Endothelial cell of umbilical vein (primary cell): ENCODE data around the gene LEUTX. TPM values are rescaled to one million over a fixed set of nuclear protein-coding genes. Genes with fewer than 3 reads are reported as not detected.

Experiments
- BruUV-seq: library from RNA; stranded (reverse); fragments of 400-500 nt; replicated peaks from 2 replicates; lab custom pipeline; 2021; lab: Mats Ljungman, UMichigan
- CTCF ChIA-PET: fragments of 300-600, 350-600 bp; sonication (Branson Sonifier 250); formaldehyde crosslinking; loops from one replicate; lab custom pipeline; 2021; ENCODE audit warnings: antibody characterized with exemption, inconsistent platforms; lab: Charles Lee
- POLR2A ChIA-PET: fragments of 300-600, 350-600 bp; sonication (Branson Sonifier 250); formaldehyde crosslinking; loops from one replicate; lab custom pipeline; 2021; ENCODE audit warnings: antibody characterized with exemption, inconsistent platforms; lab: Charles Lee
- DNase-seq: peaks from one replicate; pipeline ENCODE4 v3.0.0-alpha.2; 2011; ENCODE audit warnings: low read depth, low spot score
- FAIRE-seq: peaks from 2 replicates; lab custom pipeline; 2011; peaks lifted over from hg19 to GRCh38; lab: Jason Lieb, UNC
- H2AFZ ChIP-seq: 2 replicates; pipeline ENCODE4 v1.6.0; 2012; ENCODE audit warnings: low read depth, low read length, control low read depth, inconsistent platforms
- H3K27ac ChIP-seq: 2 replicates; pipeline ENCODE4 v1.5.1; 2011; ENCODE audit warnings: low read depth, mild to moderate bottlenecking, control low read depth, low read length, moderate library complexity; ENCODE audit not compliant: insufficient read depth
- H3K27me3 ChIP-seq, 2 experiments: 2 replicates each; pipeline versions ENCODE4 v1.6.0 to v1.6.1; 2011; ENCODE audit warnings: low read length in 2 of 2, mixed read lengths in 1 of 2; ENCODE audit not compliant: control insufficient read depth in 2 of 2, insufficient read depth in 2 of 2
- H3K36me3 ChIP-seq, 2 experiments: 2 replicates in 1 of 2; 3 replicates in 1 of 2; pipeline ENCODE4 v1.5.1; 2011; ENCODE audit warnings: low read length in 2 of 2, mild to moderate bottlenecking in 1 of 2, moderate library complexity in 1 of 2; ENCODE audit not compliant: control insufficient read depth in 2 of 2, insufficient read depth in 2 of 2; ENCODE audit errors: extremely low read depth in 1 of 2
- H3K4me1 ChIP-seq: 3 replicates; pipeline ENCODE4 v1.5.1; 2011; ENCODE audit warnings: mild to moderate bottlenecking, low read length; ENCODE audit not compliant: control insufficient read depth, insufficient read depth; ENCODE audit errors: extremely low read depth
- H3K4me2 ChIP-seq: 2 replicates; pipeline ENCODE4 v1.6.1; 2011; ENCODE audit warnings: low read length, control low read depth, mixed read lengths; ENCODE audit not compliant: insufficient read depth
- H3K4me3 ChIP-seq, 3 experiments: fragments of 200-600 bp in 1 of 3; sonication (generic), shearing (Covaris generic) in 1 of 3; replicated peaks in 1 of 3; 2 replicates each; pipeline ENCODE4 v1.5.1; 2011 to 2016; ENCODE audit warnings: control low read depth in 3 of 3, low read length in 3 of 3, mild to moderate bottlenecking in 2 of 3, inconsistent platforms in 1 of 3, low read depth in 1 of 3, moderate library complexity in 1 of 3; ENCODE audit not compliant: insufficient read depth in 1 of 3
- H3K79me2 ChIP-seq: 2 replicates; pipeline ENCODE4 v1.6.0; 2012; ENCODE audit warnings: low read length, inconsistent platforms; ENCODE audit not compliant: control insufficient read depth, insufficient read depth
- H3K9ac ChIP-seq: replicated peaks from 2 replicates; pipeline ENCODE3; 2011; ENCODE audit warnings: low read length, control low read depth; ENCODE audit not compliant: insufficient read depth; ENCODE audit errors: extremely low read depth
- H3K9me1 ChIP-seq: replicated peaks from 3 replicates; pipeline ENCODE4 v1.6.0; 2011; ENCODE audit warnings: mild to moderate bottlenecking, low read length; ENCODE audit not compliant: control insufficient read depth, insufficient read depth; ENCODE audit errors: extremely low read depth
- H3K9me3 ChIP-seq: replicated peaks from 2 replicates; pipeline ENCODE4 v1.5.1; 2012; ENCODE audit warnings: low read length, inconsistent platforms; ENCODE audit not compliant: control insufficient read depth, insufficient read depth
- H4K20me1 ChIP-seq: replicated peaks from 2 replicates; pipeline ENCODE3; 2011; ENCODE audit warnings: mild to moderate bottlenecking, low read length; ENCODE audit not compliant: control insufficient read depth, insufficient read depth; ENCODE audit errors: extremely low read depth
- EZH2 ChIP-seq: IDR thresholded peaks from 2 replicates; pipeline ENCODE4 v1.6.1; 2012; ENCODE audit warnings: borderline replicate concordance, low read depth, mild to moderate bottlenecking, moderate library complexity, low read length, inconsistent platforms; ENCODE audit not compliant: severe bottlenecking
- FOS ChIP-seq: IDR thresholded peaks from 2 replicates; pipeline ENCODE4 v1.6.1; 2011; ENCODE audit warnings: mild to moderate bottlenecking, low read length, moderate library complexity, borderline replicate concordance; ENCODE audit not compliant: insufficient read depth
- GATA2 ChIP-seq: IDR thresholded peaks from 2 replicates; pipeline ENCODE4 v1.7.0; 2011; ENCODE audit warnings: low read depth, mild to moderate bottlenecking, moderate library complexity, mixed read lengths, low read length; ENCODE audit not compliant: insufficient read length, insufficient read depth
- JUN ChIP-seq: IDR thresholded peaks from 2 replicates; pipeline ENCODE4 v1.6.1; 2011; ENCODE audit warnings: borderline replicate concordance, low read depth; ENCODE audit not compliant: insufficient read length, insufficient read depth
- MYC ChIP-seq: IDR thresholded peaks from one replicate; pipeline ENCODE4 v1.6.1; 2011; ENCODE audit warnings: mild to moderate bottlenecking, low read depth, low read length
- POLR2A ChIP-seq: IDR thresholded peaks from 2 replicates; pipeline ENCODE4 v1.6.1; 2012; ENCODE audit warnings: low read depth, mild to moderate bottlenecking, control low read depth, low read length
- POLR2AphosphoS5 ChIP-seq: IDR thresholded peaks from 2 replicates; pipeline ENCODE4 v1.6.1; 2012; ENCODE audit warnings: low read depth, mild to moderate bottlenecking, control low read depth, low read length, moderate library complexity; ENCODE audit not compliant: insufficient read depth
- dilution Hi-C: fragments of 300-500 bp; cut with MboI; formaldehyde crosslinking; loops from one replicate; pipeline ENCODE4 v1.15.0; 2019; ENCODE audit warnings: low sequenced_read_pairs; ENCODE audit not compliant: extremely low pct_ligation_motif_present
- intact Hi-C: fragments of 100-400 bp; cut with micrococcal nuclease; formaldehyde crosslinking; loops from one replicate; pipeline ENCODE4 v1.10.0; 2022
- polyA plus RNA-seq, 4 experiments: library from polyadenylated mRNA; depleted of rRNA in 3 of 4; stranded (reverse) in 3 of 4; unstranded in 1 of 4; fragments of >200 nt; gene quantifications; 2 replicates each; pipeline versions ENCODE4 v1.2.1 to v1.2.3, GENCODE V29; 2011 to 2012; ENCODE audit warnings: missing spikeins in 1 of 4
- total RNA-seq: library from RNA; stranded (reverse); gene quantifications from 2 replicates; pipeline ENCODE4 v1.2.3, GENCODE V29; 2021
- TF ChIP-seq, protein P1 (sequence below): IDR thresholded peaks from 2 replicates; pipeline ENCODE4 v1.6.1; 2011; ENCODE audit not compliant: insufficient read depth, insufficient read length
- TF ChIP-seq, protein P2 (sequence below), 2 donors: IDR thresholded peaks; 1 replicate in 1 of 2; 2 replicates in 1 of 2; pipeline ENCODE4 v1.5.1; 2011; ENCODE audit warnings: low read length in 2 of 2, mild to moderate bottlenecking in 2 of 2, moderate library complexity in 2 of 2, control low read depth in 1 of 2, inconsistent platforms in 1 of 2, low read depth in 1 of 2; ENCODE audit not compliant: insufficient read depth in 1 of 2; ENCODE audit errors: extremely low read depth in 1 of 2

The LEUTX gene
- total and polyA plus RNA-seq, 2 donors (not counting 3 experiments of a cell fraction or from before 2014, with no cell fraction given), result not detected

DNA sequence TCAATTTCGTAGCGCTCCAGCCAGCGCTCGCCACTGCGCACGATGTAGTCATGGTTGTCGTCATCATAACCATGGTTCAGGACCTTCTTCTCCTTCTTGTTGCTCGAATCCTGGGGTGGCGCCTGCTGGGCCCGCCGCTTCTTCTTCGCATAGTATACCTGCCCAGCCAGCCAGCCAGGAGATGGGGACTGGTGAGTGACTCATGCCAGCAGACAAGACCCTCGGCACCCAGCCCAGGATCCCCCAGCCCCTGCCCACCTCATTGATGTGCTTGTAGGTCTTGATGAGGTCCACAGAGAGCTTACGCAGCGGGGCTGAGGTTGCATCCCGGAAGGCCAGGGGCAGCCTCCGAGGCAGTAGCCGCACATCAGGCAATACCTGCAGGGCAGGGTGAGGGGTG is 51.8 kb downstream of the LEUTX start:
- TF ChIP-seq, protein P1, sequence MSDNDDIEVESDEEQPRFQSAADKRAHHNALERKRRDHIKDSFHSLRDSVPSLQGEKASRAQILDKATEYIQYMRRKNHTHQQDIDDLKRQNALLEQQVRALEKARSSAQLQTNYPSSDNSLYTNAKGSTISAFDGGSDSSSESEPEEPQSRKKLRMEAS, result no peak
- no peak for TF ChIP-seq MYC
- TF ChIP-seq, protein P2, sequence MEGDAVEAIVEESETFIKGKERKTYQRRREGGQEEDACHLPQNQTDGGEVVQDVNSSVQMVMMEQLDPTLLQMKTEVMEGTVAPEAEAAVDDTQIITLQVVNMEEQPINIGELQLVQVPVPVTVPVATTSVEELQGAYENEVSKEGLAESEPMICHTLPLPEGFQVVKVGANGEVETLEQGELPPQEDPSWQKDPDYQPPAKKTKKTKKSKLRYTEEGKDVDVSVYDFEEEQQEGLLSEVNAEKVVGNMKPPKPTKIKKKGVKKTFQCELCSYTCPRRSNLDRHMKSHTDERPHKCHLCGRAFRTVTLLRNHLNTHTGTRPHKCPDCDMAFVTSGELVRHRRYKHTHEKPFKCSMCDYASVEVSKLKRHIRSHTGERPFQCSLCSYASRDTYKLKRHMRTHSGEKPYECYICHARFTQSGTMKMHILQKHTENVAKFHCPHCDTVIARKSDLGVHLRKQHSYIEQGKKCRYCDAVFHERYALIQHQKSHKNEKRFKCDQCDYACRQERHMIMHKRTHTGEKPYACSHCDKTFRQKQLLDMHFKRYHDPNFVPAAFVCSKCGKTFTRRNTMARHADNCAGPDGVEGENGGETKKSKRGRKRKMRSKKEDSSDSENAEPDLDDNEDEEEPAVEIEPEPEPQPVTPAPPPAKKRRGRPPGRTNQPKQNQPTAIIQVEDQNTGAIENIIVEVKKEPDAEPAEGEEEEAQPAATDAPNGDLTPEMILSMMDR (IDR thresholded peaks at IDR 0.05; ENCODE audit: extremely low read depth in 1 of 2, insufficient read depth in 1 of 2, low read depth in 1 of 2, low read length in 2 of 2), result no peak
- no peak for TF ChIP-seq JUN
- TF ChIP-seq POLR2A, result no peak
- no peak for TF ChIP-seq FOS
- TF ChIP-seq POLR2AphosphoS5, result no peak
- no peak for TF ChIP-seq EZH2
- TF ChIP-seq GATA2, result no peak
- Histone ChIP-seq H3K4me3 (no peak overlapping the region), H2AFZ (no peak overlapping the region), H3K4me1 (peaks cover 8% of the 10 kb centered on the region), H3K27ac (no peak overlapping the region), H3K4me2 (no peak overlapping the region), H3K79me2 (peaks cover 8% of the 10 kb centered on the region), H3K9ac (no peak overlapping the region), H4K20me1 (no peaks in the 10 kb centered on the region), H3K36me3 (peaks cover 4 to 36% of the 10 kb centered on the region in 2 experiments), H3K9me1 (no peaks in the 10 kb centered on the region), H3K9me3 (no peaks in the 10 kb centered on the region), H3K27me3 (no peaks in the 10 kb centered on the region)
- no TSS peak for BruUV-seq
- no peak for FAIRE-seq
- no peak for DNase-seq
- dilution Hi-C loops, result no loop called here
- intact Hi-C loops, result loop anchor here (5.0 kb wide), 1 partner anchor 597 kb away; the partner anchor contains the start of gene SERTAD1
- ChIA-PET CTCF (no interaction called here), POLR2A (no interaction called here)
